ENCODE measurements around the gene DEFB127. TPM values are rescaled to one million over a fixed set of nuclear protein-coding genes. Genes with fewer than 3 reads are reported as not detected.
"Not testable (repeated sequence)": the region's sequence is repeated elsewhere in the genome, so short reads cannot be mapped to it uniquely, and the experiment has no call there.

The DEFB127 gene, protein sequence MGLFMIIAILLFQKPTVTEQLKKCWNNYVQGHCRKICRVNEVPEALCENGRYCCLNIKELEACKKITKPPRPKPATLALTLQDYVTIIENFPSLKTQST
- not detected for polyA plus RNA-seq (ENCODE audit: insufficient read length)

DNA sequence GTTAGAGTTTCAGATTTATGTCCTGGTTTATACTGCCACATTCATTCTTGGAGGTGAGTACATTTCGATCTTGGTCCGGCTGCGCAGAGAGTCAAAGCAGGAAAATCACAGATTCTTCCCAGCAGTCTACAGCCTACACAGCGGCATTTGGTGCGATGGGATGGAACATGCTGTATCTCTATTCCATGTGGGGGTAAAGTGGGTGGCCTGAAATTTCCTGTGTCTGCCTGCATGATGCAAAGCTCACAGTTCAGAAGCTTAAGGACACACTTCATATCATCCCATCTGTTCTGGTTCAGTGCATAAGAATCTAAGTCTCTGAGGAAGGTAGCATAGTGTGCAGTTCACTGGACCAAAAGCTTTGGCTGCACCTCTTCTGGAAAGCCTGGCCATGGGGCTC, at the start of gene DEFB127:
Gene DEFB127, plus strand, starts transcription at position 301 of the 400 bp plus-strand sequence. Its CDS starts 91 bp downstream, at position 392.
- no peak for DNase-seq

GRCh38 chr20:112396-112795, 44.9 kb upstream of the DEFB127 start:
- no peak for DNase-seq

DNA sequence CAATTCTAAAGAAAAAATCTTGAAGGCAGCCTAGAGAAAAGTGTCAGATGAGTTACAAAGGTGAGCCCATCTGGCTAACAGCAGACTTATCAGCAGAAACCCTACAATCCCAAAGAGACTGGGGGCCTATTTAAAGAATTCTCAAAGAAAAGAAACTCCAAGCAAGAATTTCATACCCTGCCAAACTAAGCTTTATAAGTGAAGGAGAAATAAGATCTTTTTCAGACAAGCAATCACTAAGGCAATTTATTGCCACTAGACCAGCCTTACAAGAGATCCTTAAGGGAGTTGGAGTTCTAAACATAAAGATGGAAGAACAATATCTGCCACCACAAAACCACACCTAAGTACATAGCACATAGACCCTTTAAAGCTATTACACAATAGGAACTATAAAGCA, 39.7 kb upstream of the DEFB127 start:
- no peak for DNase-seq

DNA sequence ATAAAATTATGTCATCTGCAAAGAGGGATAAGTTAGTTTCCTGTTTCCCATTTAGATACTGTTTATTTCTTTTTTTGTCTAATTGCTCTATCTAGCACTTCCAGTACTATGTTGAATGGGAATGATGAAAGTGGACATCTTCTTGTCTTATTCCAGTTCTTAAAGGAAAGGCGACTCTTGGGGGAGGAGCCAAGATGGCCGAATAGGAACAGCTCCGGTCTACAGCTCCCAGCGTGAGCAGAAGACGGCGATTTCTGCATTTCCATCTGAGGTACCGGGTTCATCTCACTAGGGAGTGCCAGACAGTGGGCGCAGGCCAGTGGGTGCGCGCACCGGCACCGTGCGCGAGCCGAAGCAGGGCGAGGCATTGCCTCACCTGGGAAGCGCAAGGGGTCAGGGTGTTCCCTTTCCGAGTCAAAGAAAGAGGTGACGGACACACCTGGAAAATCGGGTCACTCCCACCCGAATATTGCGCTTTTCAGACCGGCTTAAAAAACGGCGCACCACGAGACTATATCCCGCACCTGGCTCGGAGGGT, 27.4 kb upstream of the DEFB127 start:
- DNase-seq: not testable (repeated sequence)

GRCh38 chr20:137668-138490, 19.4 kb upstream of the DEFB127 start:
- no peak for DNase-seq

DNA sequence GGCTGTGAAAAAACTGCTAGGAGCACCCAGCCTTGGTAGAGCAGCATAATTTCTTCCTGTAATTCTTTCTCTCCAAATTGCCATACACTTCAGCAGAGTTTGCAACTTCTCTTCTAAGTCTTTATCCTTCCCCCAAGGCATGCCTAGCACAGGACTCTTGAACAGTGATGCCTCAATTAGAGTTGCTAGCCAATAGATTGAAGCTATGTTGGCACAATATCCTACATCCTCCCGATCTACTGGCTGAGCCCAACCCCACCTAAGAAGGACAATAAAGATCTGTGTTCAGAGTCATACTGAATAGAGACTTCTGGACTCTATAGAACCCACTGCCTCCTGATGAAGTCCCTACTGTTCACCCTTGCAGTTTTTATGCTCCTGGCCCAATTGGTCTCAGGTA, 15.0 kb upstream of the DEFB127 start, which contains the start of gene DEFB126:
Gene DEFB126, plus strand, starts transcription at position 301 of the 400 bp plus-strand sequence. Its CDS starts 39 bp downstream, at position 340.
- DNase-seq: no peak

DNA sequence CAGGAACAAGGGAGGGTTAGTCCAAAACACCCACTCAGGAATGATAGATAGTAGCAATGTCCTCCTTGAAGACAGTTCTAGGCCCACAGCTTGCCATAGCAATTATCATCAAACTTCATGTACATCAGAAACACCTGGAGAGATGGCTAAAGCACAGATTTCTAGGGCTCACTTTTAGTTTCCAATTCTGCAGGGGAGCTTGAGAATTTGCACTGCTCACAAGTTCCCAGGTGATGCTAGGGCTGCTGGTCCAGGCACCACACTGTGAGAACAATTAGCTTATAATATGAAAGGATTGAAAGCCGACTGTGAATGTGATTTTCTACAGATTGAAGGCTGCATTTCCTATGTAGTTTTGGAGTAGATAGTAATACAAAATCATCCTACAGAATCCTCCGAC, 11.4 kb upstream of the DEFB127 start:
- no peak for DNase-seq

DNA sequence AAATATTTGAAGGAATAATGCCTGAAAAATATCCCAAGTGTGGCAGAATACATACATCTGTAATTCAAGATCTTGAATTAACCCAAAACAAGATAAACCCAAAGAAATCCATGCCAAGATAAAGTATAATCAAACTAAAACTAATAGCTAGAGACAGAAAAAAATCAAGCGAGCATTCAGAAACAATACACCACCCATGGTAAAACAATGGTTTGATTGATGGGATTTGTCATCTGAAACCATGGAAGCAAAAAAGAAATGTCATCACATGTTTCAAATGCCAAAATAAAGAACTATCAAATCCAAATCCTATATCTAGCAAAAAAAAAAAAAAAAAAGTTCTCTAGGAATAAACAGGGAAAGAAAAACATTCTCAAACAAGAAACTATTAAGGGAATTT, 5.1 kb upstream of the DEFB127 start:
- DNase-seq: no peak

DNA sequence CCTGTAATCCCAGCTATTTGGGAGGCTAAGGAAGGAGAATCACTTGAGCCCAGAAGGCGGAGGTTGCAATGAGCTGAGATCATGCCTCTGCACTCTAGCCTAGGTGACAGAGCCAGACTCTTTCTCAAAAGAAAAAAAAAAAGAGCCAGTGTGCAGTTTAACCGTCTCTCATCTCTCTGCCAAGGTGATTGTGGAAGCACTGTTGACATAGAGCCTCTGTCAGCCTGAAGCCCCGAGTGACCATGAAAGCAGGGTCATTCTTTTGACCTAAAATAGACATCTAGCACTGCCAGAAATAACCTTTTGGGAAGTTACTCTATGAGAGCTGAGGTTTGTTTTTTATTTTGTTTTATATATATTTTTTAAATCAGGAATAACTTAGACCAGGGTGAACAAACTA, 7.4 kb downstream of the DEFB127 start:
- no peak for DNase-seq

DNA sequence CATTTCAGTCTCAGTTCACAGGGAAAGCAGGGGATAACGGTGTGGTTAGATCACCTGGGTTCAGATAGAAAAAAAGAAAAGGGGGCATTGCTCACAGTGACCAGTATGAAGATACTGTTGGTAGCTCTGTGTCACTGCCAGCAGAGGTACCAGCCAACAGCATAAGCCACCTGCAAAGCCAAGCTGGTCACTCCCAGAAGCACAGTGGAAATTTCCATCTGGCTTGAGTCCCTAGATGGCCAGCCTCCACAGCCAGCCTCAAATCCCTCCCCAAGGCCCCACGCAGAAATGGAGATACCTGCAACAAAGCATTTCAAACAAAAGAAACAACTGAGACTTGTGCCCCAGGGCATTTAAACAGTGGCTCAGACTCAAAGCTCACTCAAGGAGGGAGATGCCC, 11.6 kb downstream of the DEFB127 start:
- no peak for DNase-seq

DNA sequence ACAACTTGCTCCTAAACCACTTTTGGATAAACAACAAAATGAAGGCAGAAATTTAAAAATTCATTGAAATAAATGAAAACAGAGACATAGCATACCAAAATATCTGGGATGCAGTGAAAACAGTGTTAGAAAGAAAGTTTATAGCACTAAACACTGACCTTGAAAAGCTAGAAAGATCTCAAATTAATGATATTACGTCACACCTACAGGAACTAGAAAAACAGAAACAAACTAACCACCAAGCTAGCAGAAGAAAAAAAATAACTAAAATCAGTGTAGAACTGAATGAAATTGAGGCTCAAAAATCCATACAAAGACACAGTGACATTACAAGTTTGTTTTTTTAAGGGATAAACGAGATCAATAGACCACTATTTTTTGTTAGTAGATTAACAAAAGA, 27.0 kb downstream of the DEFB127 start:
- DNase-seq: no peak

DNA sequence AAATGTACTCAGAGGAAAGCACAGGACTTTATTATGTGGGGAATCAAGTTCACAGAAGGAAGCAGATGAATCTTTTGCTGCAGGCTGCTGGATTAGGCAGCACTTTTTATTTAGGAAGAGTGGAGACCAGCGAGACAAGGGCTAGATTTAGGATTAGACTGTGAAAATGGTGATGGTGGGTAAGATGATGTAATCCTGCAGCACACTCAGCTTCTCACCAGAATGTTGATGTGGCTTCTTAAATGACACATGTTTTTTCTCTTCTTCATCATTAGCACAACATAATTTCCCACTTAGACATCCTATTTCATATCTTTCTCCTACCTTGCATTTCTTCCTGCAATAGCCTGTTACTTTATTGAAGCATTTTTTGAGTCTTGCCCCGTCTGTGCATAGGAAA, 30.5 kb downstream of the DEFB127 start:
- DNase-seq: no peak

DNA sequence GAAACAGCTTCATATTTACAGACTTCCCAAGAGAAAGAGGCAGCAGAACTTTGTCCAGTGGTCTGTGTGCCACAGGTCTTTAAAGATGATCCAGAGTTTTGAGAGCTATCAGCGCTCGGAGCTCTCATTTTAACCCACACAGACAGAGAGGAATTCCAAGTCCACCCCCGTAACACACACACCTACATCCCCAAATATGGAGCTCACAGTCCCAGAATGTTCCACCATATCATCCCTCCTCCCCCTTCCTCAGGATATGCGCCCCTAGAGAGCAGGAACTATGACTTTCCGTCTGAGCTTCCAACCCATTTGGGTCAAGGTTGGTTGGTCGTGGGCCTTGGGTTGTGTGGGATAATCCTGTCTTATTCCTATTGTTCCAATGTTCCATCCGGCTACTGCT, 32.4 kb downstream of the DEFB127 start, which contains the start of gene DEFB128:
Gene DEFB128, minus strand, starts transcription at position 101 of the 400 bp plus-strand sequence. Its CDS starts 88 bp downstream, at position 13.
- DNase-seq: no peak

GRCh38 chr20:198225-198624, 41.0 kb downstream of the DEFB127 start:
- DNase-seq: no peak

DNA sequence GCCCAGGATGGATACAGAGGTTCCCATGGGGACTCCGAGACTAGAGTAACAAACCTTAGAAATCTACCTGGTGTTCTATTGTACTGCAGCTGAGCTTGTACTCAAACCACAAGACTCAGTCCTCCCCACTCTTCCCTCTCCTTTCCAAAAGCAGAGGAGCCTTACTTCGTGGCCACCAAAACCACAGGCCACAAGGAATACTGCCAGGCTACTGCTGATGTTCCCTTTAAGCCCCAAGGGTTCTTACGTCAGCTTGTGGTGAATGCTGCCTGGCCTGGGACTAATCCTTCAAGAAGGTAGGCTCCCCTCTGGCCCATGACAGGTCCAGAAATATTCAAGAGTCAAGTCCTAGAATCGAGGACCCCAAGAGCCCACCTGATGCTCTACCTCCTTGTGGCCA, 42.7 kb downstream of the DEFB127 start:
- DNase-seq: no peak

GRCh38 chr20:203630-204029, 46.4 kb downstream of the DEFB127 start:
- not testable (repeated sequence) for DNase-seq

Other genes with a start within 250 kb of the DEFB127 start
- not detected for gene DEFB125, start 69.8 kb upstream of the DEFB127 start, polyA plus RNA-seq (ENCODE audit: insufficient read length)
- not detected for gene DEFB126, start 14.9 kb upstream of the DEFB127 start, polyA plus RNA-seq (ENCODE audit: insufficient read length)
- gene DEFB128, start 32.3 kb downstream of the DEFB127 start, polyA plus RNA-seq (ENCODE audit: insufficient read length): not detected
- gene DEFB129, start 69.8 kb downstream of the DEFB127 start, polyA plus RNA-seq (ENCODE audit: insufficient read length): not detected
- gene DEFB132, start 100.3 kb downstream of the DEFB127 start, polyA plus RNA-seq (ENCODE audit: insufficient read length): not detected
- 11.1 TPM for gene C20orf96, start 133.3 kb downstream of the DEFB127 start, polyA plus RNA-seq (ENCODE audit: insufficient read length)
- 30.1 TPM for gene ZCCHC3, start 140.1 kb downstream of the DEFB127 start, polyA plus RNA-seq (ENCODE audit: insufficient read length)
- gene SOX12, start 168.1 kb downstream of the DEFB127 start, polyA plus RNA-seq (ENCODE audit: insufficient read length): 29.8 TPM
- 28.4 TPM for gene NRSN2, start 189.7 kb downstream of the DEFB127 start, polyA plus RNA-seq (ENCODE audit: insufficient read length)
- 3.3 TPM for gene TRIB3, start 223.3 kb downstream of the DEFB127 start, polyA plus RNA-seq (ENCODE audit: insufficient read length)